HG02885 (cell line): Measurements from ENCODE around the gene HOXA9.
A peak's percentile ranks its signal among the peaks of the same experiment; 100 is the strongest.

Experiments used
- ATAC-seq: cut with Tn5 transposase; IDR thresholded peaks from one replicate; pipeline ENCODE4 v1.9.1; 2021; ENCODE audit warnings: mild to moderate bottlenecking; ENCODE audit not compliant: unreplicated experiment, poor library complexity

HOXA9 gene

DNA sequence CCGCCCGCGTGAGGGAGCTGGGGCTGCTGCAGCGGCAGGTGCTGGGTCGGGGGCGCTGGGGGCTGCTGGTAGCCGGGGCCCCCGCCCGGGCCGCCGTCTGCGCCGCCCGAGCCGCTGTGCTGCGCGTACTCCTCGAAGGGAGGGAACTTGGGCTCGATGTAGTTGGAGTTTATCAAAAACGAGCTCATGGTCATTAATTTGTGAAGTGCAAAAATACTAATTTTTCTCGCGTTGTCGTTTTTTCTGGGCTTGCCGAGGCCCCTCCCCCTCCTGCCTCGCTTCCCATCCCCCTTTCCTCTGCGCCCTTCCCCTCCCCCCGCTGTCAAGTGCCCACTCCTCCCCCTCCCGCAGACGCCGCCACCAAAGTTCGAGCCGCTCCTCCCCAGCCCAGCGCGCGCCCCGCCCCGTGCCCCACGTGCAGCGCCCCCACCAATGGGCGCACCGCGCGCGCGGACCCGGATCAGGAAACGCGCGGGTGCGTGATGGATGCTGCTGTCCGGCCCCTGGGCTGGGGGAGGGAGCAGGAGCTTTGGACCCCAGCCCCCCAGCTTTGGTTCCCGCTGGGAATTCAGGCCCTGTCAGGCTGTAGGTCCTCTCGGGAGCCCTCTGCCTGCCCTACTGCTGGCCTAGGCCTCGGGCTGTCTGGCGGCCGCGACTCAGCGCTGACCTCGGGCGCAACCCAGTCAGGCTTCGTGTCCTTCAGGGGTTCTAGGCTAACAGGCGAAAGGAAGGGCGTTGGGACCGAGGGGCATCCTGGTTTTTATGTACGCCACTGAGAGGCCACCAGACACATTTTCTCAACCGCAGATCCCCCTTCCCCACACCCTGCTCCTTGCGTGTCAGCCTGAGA lies 34.6 kb downstream of the HOXA9 start, which contains the start of gene HOXA4:
Gene HOXA4, minus strand, starts transcription at position 218 of the 850 bp plus-strand sequence. Its CDS starts 24 bp downstream, at position 194.
- ATAC-seq, result peak; percentile 71

DNA sequence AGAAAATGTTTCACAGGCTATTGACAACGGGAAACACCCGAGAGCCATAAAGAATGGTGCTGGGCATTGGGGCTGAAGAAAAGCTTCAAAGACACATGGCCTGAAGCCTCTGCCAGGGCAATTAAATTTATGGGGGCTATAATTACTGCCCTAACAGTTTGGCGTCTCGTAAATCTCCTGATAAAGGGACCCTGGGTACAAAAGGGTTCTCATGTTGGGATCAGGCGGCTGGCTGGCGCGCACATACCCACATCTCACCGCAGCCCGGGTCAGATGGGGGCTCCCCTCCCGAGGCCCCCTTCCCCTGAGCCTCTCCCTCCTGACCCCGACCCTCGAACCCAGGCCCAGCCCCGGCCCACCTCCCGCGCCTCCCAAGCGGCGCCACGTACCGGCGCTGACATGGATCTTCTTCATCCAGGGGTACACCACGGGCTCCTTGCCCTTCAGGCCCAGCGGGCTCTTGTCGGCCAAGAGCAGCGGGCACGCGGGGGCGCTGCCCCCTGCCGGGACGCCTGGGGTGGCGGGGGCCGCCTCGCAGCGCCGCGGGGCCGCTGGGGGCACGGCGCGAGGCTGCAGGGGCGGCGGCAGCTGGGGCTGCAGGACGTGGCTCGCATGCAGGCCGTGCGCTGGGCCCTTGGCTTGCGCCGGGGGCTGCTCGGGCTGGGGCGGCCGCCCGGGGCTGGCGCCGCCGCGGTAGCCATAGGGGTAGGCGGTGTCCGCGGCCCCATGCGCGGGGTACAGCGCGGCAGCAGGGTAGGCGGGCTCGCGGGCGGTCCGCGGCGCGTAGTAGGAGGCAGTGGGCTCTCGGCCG lies 35.4 kb downstream of the HOXA9 start:
- ATAC-seq, result peak; percentile 23

DNA sequence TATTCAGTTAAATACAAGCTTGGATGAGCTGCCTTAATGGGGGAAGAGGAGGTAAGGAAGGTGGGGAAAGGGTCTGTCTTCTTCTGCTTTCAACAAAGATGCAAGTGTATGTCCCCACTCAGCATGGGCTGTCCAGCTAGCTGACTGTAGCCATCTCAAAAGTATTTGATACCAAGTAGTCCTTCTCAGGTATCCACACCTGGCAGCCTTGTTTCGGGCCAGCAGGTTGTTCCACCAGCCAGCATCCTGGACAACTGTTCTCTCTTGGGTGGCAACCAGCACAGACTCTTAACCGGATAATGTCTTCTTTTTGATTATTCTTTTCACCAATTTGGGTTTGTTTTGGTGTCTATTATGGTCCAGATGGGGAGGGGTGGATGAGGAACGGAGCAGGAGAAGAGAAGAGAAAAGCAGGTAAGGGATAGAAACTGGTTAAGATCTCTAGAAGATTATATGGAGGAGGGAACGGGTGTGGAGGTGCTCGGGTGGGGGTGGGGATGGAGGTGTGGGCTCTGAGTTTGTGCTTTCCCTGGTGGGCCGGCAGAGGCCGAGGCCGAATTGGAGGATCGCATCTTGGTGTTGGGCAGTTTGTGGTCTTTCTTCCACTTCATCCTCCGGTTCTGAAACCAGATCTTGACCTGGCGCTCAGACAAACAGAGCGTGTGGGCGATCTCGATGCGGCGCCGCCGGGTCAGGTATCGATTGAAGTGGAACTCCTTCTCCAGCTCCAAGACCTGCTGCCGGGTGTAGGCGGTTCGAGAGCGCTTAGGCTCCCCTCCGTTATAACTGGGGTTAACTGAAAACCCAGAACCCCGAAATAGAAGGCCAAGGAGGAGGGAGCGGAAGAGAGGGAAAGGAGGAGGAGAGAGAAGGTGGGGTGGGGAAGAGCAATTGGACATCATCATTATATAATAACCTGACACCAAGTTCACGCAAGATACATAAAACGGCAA lies 36.3 kb downstream of the HOXA9 start:
- no peak for ATAC-seq

DNA sequence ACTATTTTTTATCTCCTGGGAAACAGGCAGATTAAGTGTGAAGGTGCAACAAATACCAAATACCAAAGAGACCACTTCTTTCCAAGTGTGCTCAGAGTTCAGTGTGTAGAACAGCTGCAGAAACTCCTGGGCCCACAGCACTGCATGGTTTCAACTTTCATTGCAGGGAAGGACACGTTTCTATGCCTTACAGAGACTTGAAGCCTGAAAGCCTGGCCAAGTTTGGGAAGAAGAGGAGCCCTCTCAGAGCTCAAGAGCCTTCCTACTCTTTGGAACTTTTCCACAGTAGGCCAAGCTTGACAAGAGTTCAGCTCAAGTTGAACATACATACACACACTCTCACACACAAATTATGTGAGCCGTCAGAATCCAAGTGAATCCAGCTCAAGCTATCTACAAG lies 37.3 kb downstream of the HOXA9 start:
- ATAC-seq, result no peak

DNA sequence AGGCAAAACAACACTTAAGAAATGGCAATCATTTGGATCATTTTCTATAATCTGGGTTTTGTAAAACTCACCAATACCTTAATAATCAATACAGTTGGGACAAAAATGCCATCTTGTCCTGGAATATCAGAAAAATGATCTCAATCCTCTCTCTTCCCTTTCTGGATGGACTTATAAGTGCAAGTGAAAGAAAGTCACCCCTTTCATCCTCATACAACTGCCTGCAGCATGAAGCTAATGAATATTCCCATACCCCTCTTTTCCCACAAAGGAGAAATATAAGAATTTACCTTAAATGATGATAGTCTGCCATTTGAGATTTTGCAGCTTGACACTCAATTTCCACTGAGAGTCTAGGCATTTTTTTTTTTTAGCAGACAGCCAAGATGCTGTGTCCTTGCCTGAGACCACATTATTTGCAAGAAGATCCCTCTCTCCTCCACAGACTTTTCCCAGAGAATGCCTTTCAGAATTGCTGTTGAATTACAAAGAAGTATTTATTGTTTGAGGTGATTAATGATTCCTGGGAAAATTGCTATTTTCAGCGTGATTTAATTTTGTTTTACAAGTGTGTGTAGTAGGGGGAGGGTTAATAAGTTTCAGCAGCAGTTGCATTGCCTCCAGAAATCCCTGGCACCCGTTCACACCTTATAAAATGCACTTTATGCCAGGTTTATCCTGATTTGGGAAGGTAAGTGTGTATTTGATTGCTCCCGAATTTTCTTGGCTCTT lies 38.6 kb downstream of the HOXA9 start:
- no peak for ATAC-seq

DNA sequence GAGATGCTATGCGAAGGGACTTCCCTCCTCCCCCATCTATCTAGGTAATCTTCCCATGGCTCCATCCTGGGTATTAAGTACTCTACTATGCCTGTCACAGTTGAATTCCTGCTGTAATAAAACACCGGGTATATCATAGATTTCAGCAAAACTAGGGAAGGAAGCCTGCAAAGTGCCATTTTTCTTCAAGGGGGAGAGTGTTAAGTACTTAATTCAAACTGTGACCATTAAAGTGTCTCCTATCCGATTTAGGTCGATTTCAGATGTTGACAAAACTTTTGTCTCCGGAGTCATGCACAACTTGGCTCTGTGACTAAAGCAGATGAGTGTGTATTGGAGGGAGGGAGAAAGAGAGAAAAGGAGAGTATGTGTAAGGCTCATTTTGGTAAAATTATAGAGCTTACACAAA lies 39.3 kb downstream of the HOXA9 start:
- no peak for ATAC-seq

DNA sequence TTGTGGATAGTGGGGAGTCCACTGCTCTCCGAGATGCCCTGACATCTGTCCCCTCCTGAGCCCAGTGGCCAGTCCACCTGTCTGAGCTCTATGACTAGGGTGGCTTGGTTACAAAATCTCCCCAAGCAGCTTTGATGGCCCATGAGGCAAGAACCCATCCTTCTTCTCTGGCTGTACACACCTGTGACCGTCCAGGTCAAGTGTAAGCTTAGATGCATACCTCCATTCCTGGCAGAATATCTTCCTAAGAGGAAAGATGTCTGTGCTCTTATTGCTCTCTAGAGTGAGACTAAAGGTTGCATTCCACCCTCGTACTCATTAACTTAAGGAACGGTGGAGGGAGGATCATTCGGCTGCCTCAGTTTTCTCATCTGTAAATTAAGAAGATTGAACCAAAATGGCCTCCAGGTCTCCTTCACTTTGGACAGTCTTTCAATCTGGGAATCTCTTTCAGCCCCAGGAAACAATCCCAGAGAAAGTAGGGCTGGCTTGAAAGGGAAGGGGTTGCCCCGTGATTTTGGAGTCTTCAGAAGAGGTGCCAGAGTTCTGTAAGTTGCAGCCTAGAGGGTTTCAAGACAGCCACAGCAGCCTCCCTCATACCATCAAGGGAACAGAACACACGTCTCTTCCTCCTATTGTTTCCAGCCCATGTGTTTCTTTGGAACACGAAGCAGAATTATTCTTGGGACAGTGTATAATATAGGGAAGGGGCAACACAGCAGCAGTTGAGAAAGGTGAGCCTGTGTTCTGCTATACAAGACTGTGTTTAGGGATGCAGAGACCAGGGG lies 40.2 kb downstream of the HOXA9 start:
- ATAC-seq, result no peak

DNA sequence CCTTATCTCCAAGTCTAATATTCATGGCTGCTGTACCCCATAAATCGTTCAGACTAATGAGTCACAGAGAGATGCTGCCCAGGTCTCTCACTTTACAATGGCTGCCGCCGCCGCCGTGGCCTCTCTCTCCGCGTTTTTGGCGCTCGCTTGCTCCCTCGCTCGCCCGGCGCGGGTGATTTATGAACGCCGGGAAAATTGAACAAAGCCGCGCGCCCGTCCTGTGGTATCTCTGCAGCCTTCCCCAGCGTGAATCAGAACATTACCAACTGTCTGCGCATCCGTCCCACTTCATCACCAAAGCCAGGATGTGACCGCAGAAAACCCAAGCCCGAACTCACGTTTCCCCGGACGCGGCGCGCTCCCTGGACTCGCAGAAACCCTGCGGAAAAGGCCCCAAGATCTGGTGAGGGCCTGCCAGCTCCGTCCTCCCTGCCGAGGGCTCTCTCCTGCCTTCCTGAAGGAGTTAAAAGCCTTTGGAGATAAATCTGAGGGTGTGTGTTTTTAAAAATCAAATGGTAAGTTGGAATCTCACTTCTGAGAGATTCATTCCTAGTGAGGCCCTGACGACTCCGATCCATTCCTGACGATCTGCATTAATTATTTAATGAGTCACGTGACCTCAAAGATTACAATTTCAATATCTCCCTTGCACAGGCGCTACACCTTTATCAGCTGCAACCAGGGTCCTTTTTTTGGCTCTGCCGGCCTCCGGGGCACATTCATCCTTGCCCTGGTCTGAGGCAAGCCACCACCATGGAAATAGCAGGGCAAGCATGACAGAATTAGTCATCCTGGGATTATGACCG lies 41.0 kb downstream of the HOXA9 start:
- ATAC-seq, result no peak

DNA sequence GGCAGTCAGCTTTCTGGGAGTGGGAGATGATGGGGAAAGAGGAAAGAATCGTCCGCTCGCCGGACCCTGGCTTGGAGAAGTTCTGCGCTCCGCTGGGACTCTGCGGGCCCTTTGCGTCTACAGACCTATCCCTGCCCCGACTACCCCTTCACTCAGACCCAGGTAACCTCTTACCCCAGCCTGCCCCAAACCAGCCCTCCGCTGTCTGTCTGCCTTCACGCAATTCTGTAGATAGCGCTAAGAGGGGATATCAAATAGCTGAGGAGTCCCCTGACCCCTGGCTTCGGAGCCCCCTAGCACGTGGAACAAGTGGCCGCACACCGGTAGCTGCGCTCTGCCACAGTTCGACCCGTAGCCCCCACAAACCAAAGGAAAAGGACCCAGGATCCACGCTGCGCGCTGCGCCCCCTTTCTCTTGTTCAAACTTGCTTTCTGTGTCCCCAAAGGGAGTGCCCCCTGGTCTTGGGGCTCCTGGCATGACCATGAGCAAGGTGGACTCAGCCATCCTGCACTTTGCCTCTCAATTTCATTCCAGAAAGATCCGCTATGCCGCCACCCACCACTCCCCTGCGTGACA lies 41.8 kb downstream of the HOXA9 start:
- ATAC-seq, result no peak

DNA sequence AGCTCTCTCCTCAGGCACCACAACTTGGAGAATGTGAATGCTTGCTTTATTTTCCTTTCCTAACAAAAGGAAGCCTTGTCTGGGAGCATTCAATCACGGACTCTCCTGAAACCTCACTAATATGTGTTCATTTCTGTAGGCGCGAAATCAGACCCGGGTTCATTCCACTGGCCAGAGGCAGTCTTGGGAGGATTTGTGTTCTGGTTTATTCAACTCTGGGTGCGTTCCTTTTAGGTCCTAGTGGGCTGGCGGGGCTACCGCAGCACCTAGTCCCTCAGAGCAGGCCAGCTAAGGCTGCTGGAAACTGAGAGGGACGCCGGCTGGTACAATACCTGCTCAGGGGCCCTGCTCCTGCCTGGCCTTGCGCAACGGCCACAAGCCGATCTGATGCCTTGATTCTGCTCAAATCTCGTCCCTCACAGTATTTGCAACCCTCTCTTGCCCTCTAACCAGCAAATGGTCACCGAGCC lies 42.3 kb downstream of the HOXA9 start:
- no peak for ATAC-seq

DNA sequence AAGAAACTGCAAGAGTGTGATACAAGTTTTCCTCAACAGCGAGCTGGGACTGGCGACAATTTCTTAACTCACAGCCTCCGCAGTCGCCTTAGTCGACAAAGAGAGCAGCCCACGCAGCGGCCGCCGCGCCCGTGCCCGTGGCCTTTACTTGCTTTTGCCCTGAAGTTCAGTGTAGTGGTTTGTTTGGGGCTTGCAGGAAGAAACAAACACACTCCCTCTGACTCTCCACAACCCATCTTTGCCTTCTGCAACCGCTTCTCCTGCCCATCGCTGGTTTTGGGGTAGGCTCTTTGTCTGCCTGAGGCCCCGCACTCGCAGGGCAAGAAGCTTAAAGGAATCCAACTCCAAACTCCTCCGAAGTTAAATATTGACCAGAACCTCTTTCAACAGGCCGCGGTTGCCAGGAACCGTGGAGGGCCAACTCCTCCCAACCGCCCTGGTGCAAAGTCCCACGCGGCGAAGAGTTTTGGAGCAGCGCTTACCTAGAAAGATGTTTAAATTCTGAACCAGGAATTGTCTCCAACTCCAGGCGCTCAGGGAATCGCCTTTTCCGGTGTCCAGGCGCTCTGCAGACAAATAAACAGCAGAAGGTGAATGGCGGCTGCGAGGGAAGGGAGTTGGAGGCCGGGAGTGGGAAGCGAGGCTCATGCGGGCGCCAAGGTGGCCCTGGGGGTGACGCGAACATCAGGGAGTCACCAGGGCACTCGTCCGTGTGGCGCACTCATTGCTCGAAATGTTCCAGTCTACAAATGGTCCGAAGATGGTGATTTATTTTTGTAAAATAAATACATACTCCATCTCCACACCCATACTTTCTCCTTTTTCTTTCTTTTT lies 43.0 kb downstream of the HOXA9 start:
- ATAC-seq, result no peak

DNA sequence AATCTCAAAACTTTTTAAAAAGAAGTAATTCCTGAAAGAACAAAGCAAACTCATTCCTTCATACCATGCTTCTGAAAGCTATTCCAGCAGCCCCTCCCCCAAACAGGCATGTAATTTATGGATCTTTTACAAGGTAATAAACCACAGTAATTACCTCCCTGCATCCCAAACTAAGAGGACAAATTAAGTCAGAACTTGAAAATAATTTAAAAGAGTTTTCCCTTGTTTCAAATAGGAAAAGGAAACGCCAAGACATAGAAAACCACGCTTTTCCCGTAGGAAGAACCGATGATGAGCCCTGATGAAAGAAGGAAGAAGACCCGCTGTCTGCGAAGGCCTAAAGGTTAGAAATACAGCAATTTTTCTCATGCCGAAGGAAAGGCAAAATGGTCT lies 43.7 kb downstream of the HOXA9 start:
- ATAC-seq, result no peak

DNA sequence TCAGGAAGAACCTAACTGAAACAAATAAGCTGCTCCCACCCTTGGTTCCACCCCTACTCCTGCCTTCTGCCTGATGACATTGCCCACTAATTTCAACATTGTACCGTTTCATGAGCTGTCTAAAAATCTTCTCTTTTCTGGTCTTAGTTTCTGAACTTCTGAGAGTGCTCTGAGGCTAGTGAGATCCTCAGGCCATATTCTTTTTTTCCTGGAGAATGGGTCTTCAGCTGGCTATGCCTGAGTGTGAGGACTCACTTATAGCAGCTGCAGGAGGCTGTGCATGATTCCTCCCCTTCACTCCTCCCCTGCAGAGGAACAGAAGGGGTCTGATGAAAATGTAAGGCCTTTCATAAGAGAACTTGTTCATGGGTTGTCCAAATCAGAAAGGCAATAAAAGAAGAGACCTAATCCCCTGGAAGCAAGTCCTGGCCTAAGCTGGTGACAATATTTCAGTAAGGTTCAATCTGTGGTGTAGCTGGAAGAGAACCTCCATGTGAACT lies 45.9 kb downstream of the HOXA9 start:
- no peak for ATAC-seq

DNA sequence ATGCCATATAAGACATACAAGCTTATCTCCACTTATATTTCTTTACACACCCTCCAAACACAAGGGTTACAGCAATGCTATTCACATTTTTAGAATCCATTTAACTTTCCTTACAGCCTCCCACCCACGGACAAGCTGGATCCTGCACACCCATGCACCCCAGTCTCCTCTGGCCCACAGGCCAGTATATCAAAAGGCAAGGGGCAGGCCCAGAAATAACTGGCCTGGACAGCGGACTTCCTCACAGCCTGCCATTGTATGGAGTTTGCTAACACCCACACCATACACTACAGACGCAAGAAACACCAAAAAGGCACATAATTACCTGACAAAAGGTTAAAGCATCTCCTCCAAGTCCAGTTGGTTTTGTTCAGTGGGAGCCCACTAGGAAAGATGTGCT lies 46.8 kb downstream of the HOXA9 start:
- ATAC-seq, result no peak

DNA sequence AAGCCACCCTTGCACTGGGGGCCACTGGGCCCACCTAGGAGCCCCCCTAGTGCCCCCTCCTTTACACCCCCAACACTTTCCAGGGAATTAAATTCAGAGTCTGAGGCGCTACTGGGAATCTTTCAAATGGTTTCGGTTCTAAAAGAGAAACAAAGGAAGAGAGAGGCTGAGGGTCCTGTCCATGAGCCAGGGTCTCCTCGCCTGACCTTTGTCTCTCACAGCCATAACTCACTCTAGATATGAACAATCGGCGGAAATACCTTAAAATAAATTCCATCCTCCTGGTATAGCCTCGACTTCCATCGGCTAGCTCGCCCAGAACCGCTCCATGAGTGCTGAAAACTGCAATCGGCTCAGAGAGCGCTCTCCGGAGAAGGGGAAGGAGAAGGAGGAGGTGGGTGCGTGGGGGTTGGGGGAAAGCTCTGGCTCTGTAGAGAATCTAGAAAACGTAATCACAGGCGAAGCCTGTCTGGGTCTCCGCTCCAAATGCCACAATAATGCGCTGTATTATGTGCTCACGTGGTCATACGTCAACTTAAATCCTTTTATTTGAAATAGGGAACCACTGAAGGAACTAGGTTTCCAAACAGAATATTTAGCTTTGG lies 47.3 kb downstream of the HOXA9 start:
- no peak for ATAC-seq
